Type B pancreatic cell (in vitro differentiated cells): ENCODE measurements around the gene HSPA8. TPM values are rescaled to one million over a fixed set of nuclear protein-coding genes. Genes with fewer than 3 reads are reported as not detected.

Experiments
- DNase-seq: peaks from one replicate; pipeline ENCODE4 v3.0.0; 2021; ENCODE audit warnings: mixed read lengths; ENCODE audit not compliant: unreplicated experiment; ENCODE audit errors: extremely low spot score
- H3K27ac Mint-ChIP-seq: 2 replicates; pipeline ENCODE4 v1.8.0; 2021; ENCODE audit warnings: mild to moderate bottlenecking, mixed read lengths
- H3K27me3 Mint-ChIP-seq: 2 replicates; pipeline ENCODE4 v1.8.0; 2021; ENCODE audit warnings: mixed read lengths
- H3K36me3 Mint-ChIP-seq: 2 replicates; pipeline ENCODE4 v1.8.0; 2021; ENCODE audit warnings: mixed read lengths
- H3K4me1 Mint-ChIP-seq: one replicate; pipeline ENCODE4 v1.8.0; 2021; ENCODE audit warnings: mixed read lengths; ENCODE audit not compliant: unreplicated experiment
- H3K4me3 Mint-ChIP-seq: 2 replicates; pipeline ENCODE4 v1.8.0; 2021; ENCODE audit warnings: mild to moderate bottlenecking, mixed read lengths
- H3K9me3 Mint-ChIP-seq: 2 replicates; pipeline ENCODE4 v1.8.0; 2021; ENCODE audit warnings: mixed read lengths
- total RNA-seq: library from RNA; stranded (reverse); gene quantifications from 2 replicates; pipeline ENCODE4 v1.2.1, GENCODE V29; 2021; ENCODE audit warnings: low replicate concordance
- TF ChIP-seq, protein P1 (sequence below): fragments of 200-600 bp; sonication (generic); conservative IDR thresholded peaks from 2 replicates; pipeline ENCODE4 v1.5.0; 2021; ENCODE audit warnings: antibody characterized with exemption, mild to moderate bottlenecking

The HSPA8 gene
- total RNA-seq, 1 donor from 2014 or later, result 1,213 TPM

DNA sequence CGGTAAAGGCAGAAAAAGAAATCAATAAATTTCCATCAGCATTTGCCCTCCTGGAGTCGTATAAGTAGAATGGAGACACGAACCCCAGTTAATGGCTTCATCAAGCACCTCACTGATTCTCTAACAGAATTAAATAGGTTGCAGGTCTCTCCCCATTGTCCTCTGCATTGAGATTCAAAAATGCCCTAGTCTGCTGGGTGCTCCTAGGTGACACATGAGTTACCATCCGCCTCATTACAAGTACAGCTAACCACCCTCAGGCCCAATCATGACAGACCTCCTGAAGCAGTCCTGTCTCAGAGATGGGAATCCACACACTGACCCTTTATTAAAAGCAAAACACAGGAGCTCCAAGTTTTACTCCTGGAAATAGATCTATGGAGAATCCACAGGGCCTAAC lies 31.4 kb downstream of the HSPA8 start:
- no peaks in the 10 kb centered on the region for H3K4me1 Mint-ChIP-seq
- peaks cover 5% of the 10 kb centered on the region for H3K27me3 Mint-ChIP-seq
- no peak overlapping the region for H3K27ac Mint-ChIP-seq
- H3K9me3 Mint-ChIP-seq, result no peaks in the 10 kb centered on the region
- no peaks in the 10 kb centered on the region for H3K36me3 Mint-ChIP-seq
- TF ChIP-seq, protein P1, sequence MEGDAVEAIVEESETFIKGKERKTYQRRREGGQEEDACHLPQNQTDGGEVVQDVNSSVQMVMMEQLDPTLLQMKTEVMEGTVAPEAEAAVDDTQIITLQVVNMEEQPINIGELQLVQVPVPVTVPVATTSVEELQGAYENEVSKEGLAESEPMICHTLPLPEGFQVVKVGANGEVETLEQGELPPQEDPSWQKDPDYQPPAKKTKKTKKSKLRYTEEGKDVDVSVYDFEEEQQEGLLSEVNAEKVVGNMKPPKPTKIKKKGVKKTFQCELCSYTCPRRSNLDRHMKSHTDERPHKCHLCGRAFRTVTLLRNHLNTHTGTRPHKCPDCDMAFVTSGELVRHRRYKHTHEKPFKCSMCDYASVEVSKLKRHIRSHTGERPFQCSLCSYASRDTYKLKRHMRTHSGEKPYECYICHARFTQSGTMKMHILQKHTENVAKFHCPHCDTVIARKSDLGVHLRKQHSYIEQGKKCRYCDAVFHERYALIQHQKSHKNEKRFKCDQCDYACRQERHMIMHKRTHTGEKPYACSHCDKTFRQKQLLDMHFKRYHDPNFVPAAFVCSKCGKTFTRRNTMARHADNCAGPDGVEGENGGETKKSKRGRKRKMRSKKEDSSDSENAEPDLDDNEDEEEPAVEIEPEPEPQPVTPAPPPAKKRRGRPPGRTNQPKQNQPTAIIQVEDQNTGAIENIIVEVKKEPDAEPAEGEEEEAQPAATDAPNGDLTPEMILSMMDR, result no peak
- DNase-seq, result no peak
- H3K4me3 Mint-ChIP-seq, result no peak overlapping the region

DNA sequence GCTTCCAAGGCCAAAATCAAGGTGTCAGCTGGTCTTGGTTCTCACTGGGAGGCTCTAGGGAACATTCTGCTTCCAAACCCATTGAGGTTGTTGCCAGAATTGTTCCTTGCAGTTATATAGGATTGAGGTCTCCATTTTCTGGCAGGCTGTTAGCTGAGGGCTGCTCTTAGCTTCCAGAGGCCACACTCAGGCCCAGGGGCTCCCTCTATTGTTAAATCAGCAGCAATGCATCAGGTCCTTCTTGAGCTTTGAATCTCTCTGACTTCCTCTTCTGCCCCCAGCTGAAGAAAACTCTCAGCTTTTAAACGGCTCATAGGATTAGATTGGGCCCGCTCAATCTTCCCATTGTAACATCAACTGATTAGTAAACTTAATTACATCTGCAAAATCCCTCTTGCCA lies 41.0 kb downstream of the HSPA8 start:
- H3K4me1 Mint-ChIP-seq, result no peaks in the 10 kb centered on the region
- no peak overlapping the region for H3K4me3 Mint-ChIP-seq
- no peak overlapping the region for H3K27ac Mint-ChIP-seq
- H3K27me3 Mint-ChIP-seq, result peaks cover 22% of the 10 kb centered on the region
- no peak for DNase-seq
- no peaks in the 10 kb centered on the region for H3K9me3 Mint-ChIP-seq
- no peaks in the 10 kb centered on the region for H3K36me3 Mint-ChIP-seq
- TF ChIP-seq, protein P1, result peak; percentile 72

DNA sequence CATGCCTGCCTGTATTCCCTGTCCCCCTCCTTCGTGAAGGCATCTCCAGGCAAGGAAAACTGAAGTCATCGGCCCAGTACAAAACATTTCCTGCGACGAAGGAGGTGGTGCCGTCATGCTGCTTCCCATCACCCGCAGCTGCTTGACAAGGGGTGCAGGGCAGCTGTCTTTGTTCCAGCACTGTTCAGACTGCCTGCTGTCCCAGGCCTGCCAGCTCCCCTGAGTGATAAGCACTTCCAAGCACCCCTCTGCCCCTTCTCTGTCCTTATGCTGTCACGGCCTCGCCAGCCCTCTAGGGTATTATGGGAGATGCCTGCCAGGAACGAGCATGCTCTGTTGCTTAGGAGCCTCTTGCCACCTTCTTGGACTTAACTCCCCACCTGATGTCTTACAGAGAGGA lies 43.2 kb downstream of the HSPA8 start:
- no peak overlapping the region for H3K4me3 Mint-ChIP-seq
- H3K27ac Mint-ChIP-seq, result no peak overlapping the region
- H3K27me3 Mint-ChIP-seq, result peaks cover 34% of the 10 kb centered on the region
- DNase-seq, result no peak
- TF ChIP-seq, protein P1, result no peak
- H3K4me1 Mint-ChIP-seq, result no peaks in the 10 kb centered on the region
- H3K36me3 Mint-ChIP-seq, result no peaks in the 10 kb centered on the region
- no peaks in the 10 kb centered on the region for H3K9me3 Mint-ChIP-seq

DNA sequence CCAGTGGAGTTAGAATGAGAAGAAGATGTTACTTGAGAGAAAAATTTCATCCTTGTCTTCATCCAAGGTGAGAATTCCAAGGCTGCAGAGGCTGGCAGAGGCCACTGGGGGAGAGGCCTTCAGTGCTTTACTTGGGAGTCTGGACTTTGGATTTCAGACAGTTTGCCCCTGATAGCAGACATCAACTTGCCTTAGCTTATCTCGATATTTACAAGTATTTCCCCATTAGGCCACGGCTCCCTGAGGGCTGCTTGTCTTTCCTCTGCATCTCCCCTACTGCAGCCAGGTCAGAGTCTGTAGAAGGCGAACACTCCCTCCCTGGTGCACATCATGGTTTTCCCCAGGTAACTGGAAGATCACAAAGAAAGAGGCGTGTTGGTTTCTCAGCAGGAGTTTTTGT lies 50.4 kb downstream of the HSPA8 start:
- TF ChIP-seq, protein P1, result peak; percentile 17
- no peak for DNase-seq
- Mint-ChIP-seq H3K4me1 (no peaks in the 10 kb centered on the region), H3K9me3 (no peaks in the 10 kb centered on the region), H3K27ac (no peak overlapping the region), H3K36me3 (no peaks in the 10 kb centered on the region), H3K27me3 (peaks cover 40% of the 10 kb centered on the region), H3K4me3 (no peak overlapping the region)

Other genes starting within 250 kb of the HSPA8 start
- not detected in 2 replicates for gene CRTAM, start 223.6 kb downstream of the HSPA8 start, total RNA-seq
- gene JHY, start 179.4 kb downstream of the HSPA8 start, total RNA-seq, result 3.7 and 4.2 TPM in 2 replicates
- not detected in 2 replicates for gene BSX, start 80.3 kb downstream of the HSPA8 start, total RNA-seq
- gene CLMP, start 133.1 kb upstream of the HSPA8 start, total RNA-seq, result 3.6 and 65.7 TPM in 2 replicates